OCI-LY3 (cell line): Measurements from ENCODE around the gene SERAC1.

ENCODE experiments used
- CTCF ChIP-seq: fragments of 200-600, 300-600 bp; sonication (generic); IDR thresholded peaks from 2 replicates; pipeline ENCODE4 v1.5.1; 2014; ENCODE audit warnings: antibody characterized with exemption, low read length, low read depth
- EZH2phosphoT487 ChIP-seq: fragments of 200-600 bp; shearing (Covaris generic); IDR thresholded peaks from 2 replicates; pipeline ENCODE4 v1.6.1; 2018; ENCODE audit warnings: antibody characterized with exemption, mixed run types, low read depth

- no peak for TF ChIP-seq CTCF
- no peak for TF ChIP-seq EZH2phosphoT487
Measured at GRCh38 chr6:158064725-158065251, 103.3 kb downstream of the SERAC1 start.
